GM12872 (cell line): ENCODE measurements around the gene PLCG2.

ENCODE experiments used
- CTCF ChIP-seq: IDR thresholded peaks from 3 replicates; pipeline ENCODE4 v1.5.1; 2011; ENCODE audit warnings: low read depth, mild to moderate bottlenecking, low read length, moderate library complexity; ENCODE audit not compliant: insufficient read depth

PLCG2 gene

GRCh38 chr16:81925016-81925415, 145.9 kb downstream of the PLCG2 start:
- TF ChIP-seq CTCF: no peak

GRCh38 chr16:81926036-81926435, 146.9 kb downstream of the PLCG2 start:
- TF ChIP-seq CTCF: no peak

- TF ChIP-seq CTCF: no peak
Observed at GRCh38 chr16:81927561-81928185, 148.6 kb downstream of the PLCG2 start.

GRCh38 chr16:81928271-81928918, 149.3 kb downstream of the PLCG2 start:
- no peak for TF ChIP-seq CTCF

GRCh38 chr16:81928975-81929374, 149.9 kb downstream of the PLCG2 start:
- TF ChIP-seq CTCF: no peak

GRCh38 chr16:81929841-81930240, 150.8 kb downstream of the PLCG2 start:
- no peak for TF ChIP-seq CTCF

GRCh38 chr16:81931927-81932326, 152.8 kb downstream of the PLCG2 start:
- no peak for TF ChIP-seq CTCF
